OCI-LY1 (cell line): ENCODE results near the gene PSD4.

Experiments
- H2AFZ ChIP-seq: fragments of 200-600 bp; sonication (generic), shearing (Covaris generic); 2 replicates; pipeline ENCODE4 v1.6.0; 2014; ENCODE audit warnings: antibody characterized with exemption, mild to moderate bottlenecking, low read length
- H3F3A ChIP-seq: fragments of 200-600 bp; sonication (generic), shearing (Covaris generic); 2 replicates; pipeline ENCODE4 v1.6.0; 2014; ENCODE audit warnings: mild to moderate bottlenecking, antibody characterized with exemption, low read length, moderate library complexity; ENCODE audit not compliant: insufficient read depth
- H3K27ac ChIP-seq: fragments of 200-600 bp; sonication (generic); 2 replicates; pipeline ENCODE4 v1.5.1; 2014; ENCODE audit warnings: low read length, mixed run types, mild to moderate bottlenecking, low read depth; ENCODE audit not compliant: poor library complexity, severe bottlenecking
- H3K27me3 ChIP-seq: fragments of 200-600 bp; sonication (generic); 2 replicates; pipeline ENCODE4 v1.6.0; 2014; ENCODE audit warnings: antibody characterized with exemption, mild to moderate bottlenecking, low read length, moderate library complexity; ENCODE audit not compliant: insufficient read depth
- H3K36me3 ChIP-seq: fragments of 200-600 bp; sonication (generic); 2 replicates; pipeline ENCODE4 v1.6.1; 2014; ENCODE audit warnings: mild to moderate bottlenecking, antibody characterized with exemption, low read length, moderate library complexity, mixed read lengths; ENCODE audit not compliant: insufficient read depth
- H3K4me1 ChIP-seq: fragments of 200-600 bp; sonication (generic); 2 replicates; pipeline ENCODE4 v1.5.1; 2014; ENCODE audit warnings: mild to moderate bottlenecking, low read length, moderate library complexity; ENCODE audit not compliant: insufficient read depth, severe bottlenecking
- H3K4me2 ChIP-seq: fragments of 200-600 bp; sonication (generic), shearing (Covaris generic); 2 replicates; pipeline ENCODE4 v1.6.1; 2014; ENCODE audit warnings: low read length
- H3K4me3 ChIP-seq: fragments of 200-600 bp; sonication (generic); 2 replicates; pipeline ENCODE4 v1.5.1; 2014; ENCODE audit warnings: low read length, low read depth, mild to moderate bottlenecking, mixed read lengths; ENCODE audit not compliant: poor library complexity, severe bottlenecking
- H3K79me2 ChIP-seq: fragments of 200-600 bp; shearing (Covaris generic); 2 replicates; pipeline ENCODE4 v1.6.1; 2016; ENCODE audit warnings: mixed run types, low read length, mixed read lengths; ENCODE audit not compliant: insufficient read depth
- H3K9ac ChIP-seq: fragments of 200-600 bp; sonication (generic), shearing (Covaris generic); 2 replicates; pipeline ENCODE4 v1.6.1; 2014; ENCODE audit warnings: mild to moderate bottlenecking, low read length, mixed read lengths
- H3K9me2 ChIP-seq: fragments of 200-600 bp; sonication (generic), shearing (Covaris generic); 2 replicates; pipeline ENCODE4 v1.6.1; 2014; ENCODE audit warnings: low read depth, mild to moderate bottlenecking, low read length, mixed read lengths
- H3K9me3 ChIP-seq: fragments of 200-600 bp; shearing (Covaris generic); 2 replicates; pipeline ENCODE4 v1.6.1; 2014; ENCODE audit warnings: low read length, mixed read lengths
- H4K20me1 ChIP-seq: fragments of 200-600 bp; sonication (generic), shearing (Covaris generic); 2 replicates; pipeline ENCODE4 v1.6.0; 2016; ENCODE audit warnings: mild to moderate bottlenecking, low read length; ENCODE audit not compliant: insufficient read depth
- CTCF ChIP-seq: fragments of 200-600 bp; sonication (generic), shearing (Covaris generic); IDR thresholded peaks from 2 replicates; pipeline ENCODE4 v1.5.1; 2017; ENCODE audit warnings: mild to moderate bottlenecking, antibody characterized with exemption, low read length, moderate library complexity, mixed read lengths
- EZH2 ChIP-seq: fragments of 200-600 bp; sonication (generic), shearing (Covaris generic); IDR thresholded peaks from 2 replicates; pipeline ENCODE4 v1.8.0; 2017; ENCODE audit warnings: borderline replicate concordance, mixed run types, mild to moderate bottlenecking, antibody characterized with exemption, low read length, moderate library complexity, mixed read lengths

Gene PSD4

DNA sequence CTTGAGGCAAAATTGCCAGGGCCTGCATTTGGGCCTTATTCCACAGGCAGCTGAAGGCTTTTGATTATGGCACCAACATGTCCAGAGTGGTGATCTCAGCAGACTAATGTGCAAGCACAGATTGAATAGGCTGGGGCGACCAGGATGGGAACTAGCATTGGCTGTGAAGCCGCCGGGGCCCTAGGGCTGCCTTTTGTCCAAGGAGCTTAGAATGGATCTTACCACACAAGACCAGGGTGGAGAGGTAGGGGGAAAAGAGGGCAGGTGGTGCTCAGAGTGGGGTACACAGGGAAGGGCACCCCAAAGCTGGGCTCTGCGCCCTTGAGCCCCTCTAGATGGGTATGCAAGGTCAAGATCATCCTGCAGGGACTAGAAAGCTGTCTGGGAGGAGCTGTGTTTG is 23.1 kb downstream of the PSD4 start:
- no peaks in the 10 kb centered on the region for H3K27me3 ChIP-seq
- no peak overlapping the region for H2AFZ ChIP-seq
- H3K79me2 ChIP-seq, result no peaks in the 10 kb centered on the region
- no peak overlapping the region for H3K9ac ChIP-seq
- H3K27ac ChIP-seq, result no peak overlapping the region
- H3K4me3 ChIP-seq, result no peak overlapping the region
- H3K36me3 ChIP-seq, result peaks cover 92% of the 10 kb centered on the region
- no peaks in the 10 kb centered on the region for H3F3A ChIP-seq
- H3K4me1 ChIP-seq, result peaks cover 6% of the 10 kb centered on the region
- no peaks in the 10 kb centered on the region for H3K9me3 ChIP-seq
- H4K20me1 ChIP-seq, result no peaks in the 10 kb centered on the region
- TF ChIP-seq EZH2 (no peak), CTCF (no peak)
- no peaks in the 10 kb centered on the region for H3K9me2 ChIP-seq
- no peak overlapping the region for H3K4me2 ChIP-seq

DNA sequence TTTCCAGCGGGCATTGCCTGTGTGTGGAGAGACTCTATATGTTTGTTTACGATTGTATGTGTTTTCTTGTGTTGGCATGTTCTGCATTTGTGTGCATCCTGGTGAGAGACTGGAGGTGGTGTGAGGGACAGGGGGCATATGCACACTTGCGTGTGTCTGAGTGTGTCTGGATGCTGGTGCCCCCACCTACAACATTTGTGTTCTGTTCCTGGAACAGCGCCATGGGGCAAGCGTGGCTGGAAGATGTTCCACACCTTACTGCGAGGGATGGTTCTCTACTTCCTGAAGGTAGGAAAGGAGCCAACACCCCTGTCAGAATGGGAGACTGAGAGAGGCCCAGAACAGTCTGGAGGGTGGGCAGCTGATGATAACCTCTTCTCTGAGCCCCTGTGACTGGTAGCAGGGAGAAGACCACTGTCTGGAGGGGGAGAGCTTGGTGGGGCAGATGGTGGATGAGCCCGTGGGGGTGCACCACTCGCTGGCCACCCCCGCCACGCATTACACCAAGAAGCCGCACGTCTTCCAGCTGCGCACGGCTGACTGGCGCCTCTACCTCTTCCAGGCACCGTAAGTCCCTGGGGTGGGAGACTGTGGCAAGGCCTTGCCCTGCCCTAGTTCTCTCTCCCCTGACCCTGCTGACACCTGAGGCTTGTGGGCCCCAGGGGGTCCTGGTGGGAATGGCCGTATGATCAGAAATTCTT is 23.7 kb downstream of the PSD4 start:
- H3K36me3 ChIP-seq, result peaks cover 93% of the 10 kb centered on the region

GRCh38 chr2:113198048-113198789 is 24.4 kb downstream of the PSD4 start:
- H2AFZ ChIP-seq, result no peak overlapping the region
- no peaks in the 10 kb centered on the region for H3K79me2 ChIP-seq
- H4K20me1 ChIP-seq, result no peaks in the 10 kb centered on the region
- peak overlapping the region; percentile 54; the same call in 1 of the 2 replicates for H3K9ac ChIP-seq
- no peaks in the 10 kb centered on the region for H3K9me2 ChIP-seq
- peaks cover 6% of the 10 kb centered on the region for H3K4me1 ChIP-seq
- H3K4me2 ChIP-seq, result peak overlapping the region; percentile 71
- no peak overlapping the region for H3K27ac ChIP-seq
- H3K36me3 ChIP-seq, result peaks cover 93% of the 10 kb centered on the region
- peak overlapping the region; percentile 56 for H3K4me3 ChIP-seq
- no peaks in the 10 kb centered on the region for H3K9me3 ChIP-seq
- H3F3A ChIP-seq, result no peaks in the 10 kb centered on the region
- no peaks in the 10 kb centered on the region for H3K27me3 ChIP-seq
- TF ChIP-seq CTCF, result no peak
- no peak for TF ChIP-seq EZH2

More for the DNA sequence above, 23.7 kb downstream of the PSD4 start:
- no peak overlapping the region for H2AFZ ChIP-seq
- H3F3A ChIP-seq, result no peaks in the 10 kb centered on the region
- peaks cover 6% of the 10 kb centered on the region for H3K4me1 ChIP-seq
- H3K4me3 ChIP-seq, result no peak overlapping the region
- H3K79me2 ChIP-seq, result no peaks in the 10 kb centered on the region
- no peaks in the 10 kb centered on the region for H3K9me3 ChIP-seq
- H3K27me3 ChIP-seq, result no peaks in the 10 kb centered on the region
- H4K20me1 ChIP-seq, result no peaks in the 10 kb centered on the region
- no peaks in the 10 kb centered on the region for H3K9me2 ChIP-seq
- H3K27ac ChIP-seq, result no peak overlapping the region
- no peak overlapping the region for H3K4me2 ChIP-seq
- TF ChIP-seq CTCF, result no peak
- TF ChIP-seq EZH2, result no peak
- no peak overlapping the region for H3K9ac ChIP-seq
